Body of pancreas (tissue), 4 donors: ENCODE data around the gene GSK3B. TPM values are rescaled to one million over a fixed set of nuclear protein-coding genes. Genes with fewer than 3 reads are reported as not detected.

Experiments used
- ATAC-seq: fragments of 150-250 bp; one replicate; pipeline ENCODE4 v1.9.1; 2016
- DNase-seq, 4 donors: peaks; one replicate each; pipeline ENCODE4 v3.0.0-alpha.2; 2019
- H3K27ac ChIP-seq, 4 donors: fragments of 200-600 bp; sonication (generic); 1 replicate in 3 of 4; 2 replicates in 1 of 4; pipeline versions ENCODE4 v1.5.1 to v1.6.1; 2016 to 2019; ENCODE audit warnings: mild to moderate bottlenecking in 1 of 4, mixed read lengths in 1 of 4, moderate library complexity in 1 of 4
- H3K27me3 ChIP-seq, 2 donors: fragments of 200-600 bp; sonication (generic); one replicate each; pipeline ENCODE4 v1.6.0; 2016; ENCODE audit warnings: mild to moderate bottlenecking in 1 of 2
- H3K36me3 ChIP-seq, 2 donors: fragments of 200-600 bp; sonication (generic); replicated peaks in 1 of 2; 2 replicates each; pipeline ENCODE4 v1.5.1; 2016; ENCODE audit warnings: low read depth in 2 of 2; ENCODE audit not compliant: insufficient read depth in 1 of 2
- H3K4me1 ChIP-seq: fragments of 200-600 bp; sonication (generic); one replicate; pipeline ENCODE4 v1.6.0; 2016
- H3K4me3 ChIP-seq, 2 donors: fragments of 200-600 bp; sonication (generic); 1 replicate in 1 of 2; 2 replicates in 1 of 2; pipeline ENCODE4 v1.5.1; 2016 to 2019
- H3K9me3 ChIP-seq, 3 donors: fragments of 200-600 bp; sonication (generic); 1 replicate in 2 of 3; 2 replicates in 1 of 3; pipeline ENCODE4 v1.5.1; 2016
- CTCF ChIP-seq, 7 experiments: fragments of 450-650 bp in 4 of 7; fragments of 200-600 bp in 3 of 7; sonication (generic) in 3 of 7; IDR thresholded peaks; one replicate each; pipeline ENCODE4 v1.5.1; 2016 to 2019; ENCODE audit warnings: antibody characterized with exemption in 7 of 7
- POLR2A ChIP-seq, 3 donors: fragments of 450-650 bp; IDR thresholded peaks; one replicate each; pipeline ENCODE4 v1.6.1; 2016; ENCODE audit warnings: antibody characterized with exemption in 3 of 3, mild to moderate bottlenecking in 2 of 3
- WGBS, 2 donors: methylation state at CpG; one replicate each; pipeline ENCODE4 v1.1.5; 2017; 5-methylcytosine and 5-hydroxymethylcytosine counted together
- intact Hi-C: fragments of 100-400 bp; cut with DNase I; formaldehyde crosslinking; loops from one replicate; pipeline ENCODE4 v1.15.1; 2023
- total RNA-seq, 2 donors: library from RNA; depleted of rRNA; stranded (reverse); fragments of >200 nt; gene quantifications; one replicate each; pipeline ENCODE4 v1.1.0, GENCODE V29; 2016

GSK3B gene
- total RNA-seq, 2 donors from 2014 or later, result 15.0 to 18.8 TPM

DNA sequence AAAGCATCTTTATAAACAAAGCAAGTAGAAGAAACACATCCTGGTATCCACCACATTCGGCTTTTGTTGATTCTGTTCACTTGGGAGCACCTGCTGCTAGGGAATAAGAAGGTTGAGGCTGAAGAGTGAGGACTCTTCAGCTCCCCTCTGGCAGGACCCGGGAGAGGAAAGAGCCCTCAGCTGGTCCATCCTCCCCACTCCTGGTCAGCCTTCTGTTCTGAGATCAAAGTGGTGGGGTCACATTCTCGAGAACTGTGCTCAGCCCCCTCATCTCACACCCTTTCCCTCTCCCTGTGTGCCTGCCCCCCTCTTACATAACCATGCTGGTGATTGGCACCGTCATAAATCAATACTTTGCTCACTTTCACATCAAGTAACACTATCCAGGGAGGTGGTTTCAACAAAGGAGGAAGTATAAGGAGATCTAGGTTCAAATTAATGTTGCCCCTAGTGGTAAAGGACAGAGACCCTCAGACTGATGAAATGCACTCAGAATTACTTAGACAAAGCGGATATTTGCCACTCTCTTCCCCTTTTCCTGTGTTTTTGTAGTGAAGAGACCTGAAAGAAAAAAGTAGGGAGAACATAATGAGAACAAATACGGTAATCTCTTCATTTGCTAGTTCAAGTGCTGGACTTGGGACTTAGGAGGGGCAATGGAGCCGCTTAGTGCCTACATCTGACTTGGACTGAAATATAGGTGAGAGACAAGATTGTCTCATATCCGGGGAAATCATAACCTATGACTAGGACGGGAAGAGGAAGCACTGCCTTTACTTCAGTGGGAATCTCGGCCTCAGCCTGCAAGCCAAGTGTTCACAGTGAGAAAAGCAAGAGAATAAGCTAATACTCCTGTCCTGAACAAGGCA is 312.7 kb downstream of the GSK3B start, which contains the start of gene NR1I2:
NR1I2 (plus strand) TSS at position 772 of the 869 bp plus-strand sequence.
- WGBS, 2 donors, result 61 to 67% methylated on average over 10 of the region's 10 CpGs
- H3K4me1 ChIP-seq, result no peaks in the 10 kb centered on the region
- H3K27ac ChIP-seq, result no peak within 1 kb of the TSS
- no peak for ATAC-seq
- no peaks in the 10 kb centered on the region for H3K36me3 ChIP-seq
- no peak for DNase-seq
- H3K9me3 ChIP-seq, result no peaks in the 10 kb centered on the region
- intact Hi-C loops, result no loop called here
- H3K4me3 ChIP-seq, result no peak within 1 kb of the TSS
- TF ChIP-seq POLR2A (IDR thresholded peaks at IDR 0.05) (no peak), CTCF (IDR thresholded peaks at IDR 0.05) (no peak)
- no peaks in the 10 kb centered on the region for H3K27me3 ChIP-seq

- intact Hi-C loops, result no loop called here
- DNase-seq (no peak), ATAC-seq (no peak)
- no peak for TF ChIP-seq POLR2A (IDR thresholded peaks at IDR 0.05)
- TF ChIP-seq CTCF (IDR thresholded peaks at IDR 0.05), result no peak
- WGBS, 2 donors, result 54 to 61% methylated on average over 2 of the region's 2 CpGs
- H3K27ac ChIP-seq, result no peak overlapping the region
- no peaks in the 10 kb centered on the region for H3K27me3 ChIP-seq
- no peaks in the 10 kb centered on the region for H3K36me3 ChIP-seq
- H3K4me1 ChIP-seq, result no peaks in the 10 kb centered on the region
- no peak overlapping the region for H3K4me3 ChIP-seq
- H3K9me3 ChIP-seq, result no peaks in the 10 kb centered on the region
Observed at GRCh38 chr3:119779731-119780383, 314.4 kb downstream of the GSK3B start.

DNA sequence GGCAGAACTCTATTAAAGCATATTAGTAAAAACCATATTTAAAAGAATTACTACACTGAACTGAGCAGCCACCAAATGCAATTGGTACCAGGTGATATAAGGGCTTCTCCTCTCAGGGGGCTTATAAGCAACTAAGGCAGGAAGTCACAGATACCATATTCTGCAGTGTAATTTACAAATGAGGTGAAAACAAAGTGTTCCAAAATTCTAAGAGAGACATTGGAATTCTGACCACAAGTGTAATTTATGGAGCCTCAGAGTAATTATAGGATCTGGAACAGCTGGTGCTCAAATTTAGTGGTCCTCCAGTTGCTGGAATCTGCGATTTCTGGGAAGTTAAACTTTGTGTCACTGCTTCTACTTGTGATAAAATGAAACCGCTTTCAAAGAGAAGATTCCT is 315.4 kb downstream of the GSK3B start:
- Histone ChIP-seq H3K9me3 (no peaks in the 10 kb centered on the region), H3K36me3 (no peaks in the 10 kb centered on the region), H3K4me3 (no peak overlapping the region), H3K27ac (no peak overlapping the region), H3K27me3 (no peaks in the 10 kb centered on the region), H3K4me1 (no peaks in the 10 kb centered on the region)
- intact Hi-C loops, result no loop called here
- WGBS, 2 donors, result 90 to 95% methylated on average over 2 of the region's 2 CpGs
- DNase-seq, result no peak
- ATAC-seq, result no peak
- TF ChIP-seq POLR2A (IDR thresholded peaks at IDR 0.05) (no peak), CTCF (IDR thresholded peaks at IDR 0.05) (no peak)

DNA sequence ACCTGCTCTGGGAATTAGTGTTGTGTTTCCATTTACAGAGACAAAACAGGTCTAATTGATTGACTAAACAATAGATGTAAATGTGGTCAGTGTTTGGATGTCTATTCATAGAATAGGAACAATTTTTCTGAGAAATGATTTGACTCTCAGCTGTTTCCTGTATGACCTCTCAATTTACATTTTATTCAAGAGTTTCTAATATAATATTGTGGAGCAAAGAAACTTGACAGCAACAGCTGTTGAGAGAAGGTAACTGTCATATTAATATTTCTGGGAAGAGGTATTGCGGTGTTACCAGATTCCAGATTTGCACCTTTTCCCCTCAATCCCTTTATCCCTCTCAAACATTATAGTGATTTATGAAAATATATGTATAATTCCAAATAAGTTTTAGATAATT is 316.1 kb downstream of the GSK3B start:
- ATAC-seq (no peak), DNase-seq (no peak)
- intact Hi-C loops, result no loop called here
- H3K36me3 ChIP-seq, result no peaks in the 10 kb centered on the region
- WGBS, 2 donors, result 94 to 100% methylated on average over 1 of the region's 1 CpG
- no peak for TF ChIP-seq CTCF (IDR thresholded peaks at IDR 0.05)
- TF ChIP-seq POLR2A (IDR thresholded peaks at IDR 0.05), result no peak
- no peaks in the 10 kb centered on the region for H3K9me3 ChIP-seq
- H3K4me3 ChIP-seq, result no peak overlapping the region
- H3K4me1 ChIP-seq, result no peaks in the 10 kb centered on the region
- H3K27ac ChIP-seq, result no peak overlapping the region
- H3K27me3 ChIP-seq, result no peaks in the 10 kb centered on the region
